ENCODE measurements around the gene SETBP1.

The SETBP1 gene

GRCh38 chr18:44737623-44738022 lies 56.9 kb downstream of the SETBP1 start (continued):
- no peak for TF ChIP-seq KLF16 (tag by site-specific recombination; IDR thresholded peaks at IDR 0.05)

- Histone ChIP-seq H3K4me1 (ENCODE audit: control insufficient read depth, insufficient read depth, low read length) (peaks cover 12% of the 10 kb centered on the region), H3K27ac (ENCODE audit: extremely low read depth, low read depth, low read length) (no peak overlapping the region), H3K9me3 (ENCODE audit: control insufficient read depth, insufficient read depth, low read depth, low read length) (no peaks in the 10 kb centered on the region), H3K36me3 (ENCODE audit: control insufficient read depth in 2 of 2, insufficient read depth in 1 of 2, low read length in 2 of 2) (no peaks in the 10 kb centered on the region), H3K4me3 (ENCODE audit: low read depth, low read length) (no peak overlapping the region)
- TF ChIP-seq ZNF280C (tag by site-specific recombination; IDR thresholded peaks at IDR 0.05), result no peak
- peak; percentile 39; the same call in 1 of the 2 replicates for TF ChIP-seq FEZF1 (tag by site-specific recombination; IDR thresholded peaks at IDR 0.05)
- ChIA-PET POLR2A (no interaction called here), CTCF (no interaction called here)
Observed at GRCh38 chr18:44740000-44740399, 59.3 kb downstream of the SETBP1 start.

GRCh38 chr18:44741085-44741484 lies 60.4 kb downstream of the SETBP1 start:
- no peak overlapping the region for H3K4me3 ChIP-seq (ENCODE audit: low read depth, low read length)
- peaks cover 12% of the 10 kb centered on the region for H3K4me1 ChIP-seq (ENCODE audit: control insufficient read depth, insufficient read depth, low read length)
- ChIA-PET CTCF (interaction anchor here (1.0 kb wide), 1 partner anchor 55 kb away, joined by 3 read pairs; no protein-coding TSS in a partner anchor), POLR2A (no interaction called here)
- TF ChIP-seq ZNF169 (tag by site-specific recombination; IDR thresholded peaks at IDR 0.05) (no peak), ZNF266 (tag by site-specific recombination; IDR thresholded peaks at IDR 0.05; ENCODE audit: low read depth) (no peak), ZBTB21 (tag by site-specific recombination; IDR thresholded peaks at IDR 0.05) (no peak), ZNF416 (tag by site-specific recombination; IDR thresholded peaks at IDR 0.05) (no peak), ZNF19 (tag by site-specific recombination; IDR thresholded peaks at IDR 0.05; ENCODE audit: low read depth) (no peak), ZNF555 (tag by site-specific recombination; conservative IDR thresholded peaks at IDR 0.05) (no peak), ZNF404 (tag by site-specific recombination; IDR thresholded peaks at IDR 0.05) (no peak), ZNF184 (tag by site-specific recombination; IDR thresholded peaks at IDR 0.05) (no peak)
- H3K9me3 ChIP-seq (ENCODE audit: control insufficient read depth, insufficient read depth, low read depth, low read length), result no peaks in the 10 kb centered on the region
- no peaks in the 10 kb centered on the region for H3K36me3 ChIP-seq (ENCODE audit: control insufficient read depth in 2 of 2, insufficient read depth in 1 of 2, low read length in 2 of 2)
- no peak overlapping the region for H3K27ac ChIP-seq (ENCODE audit: extremely low read depth, low read depth, low read length)

- no peak overlapping the region for H3K27ac ChIP-seq (ENCODE audit: extremely low read depth, low read depth, low read length)
- H3K4me3 ChIP-seq (ENCODE audit: low read depth, low read length), result no peak overlapping the region
- ChIA-PET POLR2A (no interaction called here), CTCF (interaction anchor here (1.0 kb wide), 1 partner anchor 55 kb away, joined by 3 read pairs; no protein-coding TSS in a partner anchor)
- H3K9me3 ChIP-seq (ENCODE audit: control insufficient read depth, insufficient read depth, low read depth, low read length), result no peaks in the 10 kb centered on the region
- H3K4me1 ChIP-seq (ENCODE audit: control insufficient read depth, insufficient read depth, low read length), result peaks cover 9% of the 10 kb centered on the region
- H3K36me3 ChIP-seq (ENCODE audit: control insufficient read depth in 2 of 2, insufficient read depth in 1 of 2, low read length in 2 of 2), result no peaks in the 10 kb centered on the region
- TF ChIP-seq CTCF (tag by site-specific recombination; IDR thresholded peaks at IDR 0.05) (no peak), ZNF843 (tag by site-specific recombination; IDR thresholded peaks at IDR 0.05) (no peak), ZEB2 (tag by site-specific recombination; IDR thresholded peaks at IDR 0.05) (no peak), ZNF610 (tag by site-specific recombination; IDR thresholded peaks at IDR 0.05; ENCODE audit: borderline replicate concordance) (no peak), ZFP41 (tag by site-specific recombination; IDR thresholded peaks at IDR 0.05; ENCODE audit: borderline replicate concordance) (no peak), PRDM6 (tag by site-specific recombination; IDR thresholded peaks at IDR 0.05) (no peak), BCL11A (tag by site-specific recombination; IDR thresholded peaks at IDR 0.05; ENCODE audit: low read depth) (no peak), ZNF488 (tag by site-specific recombination; IDR thresholded peaks at IDR 0.05) (no peak), ZNF280C (tag by site-specific recombination; IDR thresholded peaks at IDR 0.05) (no peak), ZNF292 (tag by site-specific recombination; IDR thresholded peaks at IDR 0.05; ENCODE audit: borderline replicate concordance, low read depth) (no peak)
Observed at GRCh38 chr18:44741511-44741910, 60.8 kb downstream of the SETBP1 start.
